RWPE1 (cell line): ENCODE measurements around the gene NDC80.
"Not testable (repeated sequence)": the region's sequence is repeated elsewhere in the genome, so short reads cannot be mapped to it uniquely, and the experiment has no call there.

Experiments
- CTCF ChIA-PET: fragments of 350-600 bp; sonication (Branson Sonifier 250); formaldehyde crosslinking; extraction: SDS; loops from one replicate; lab custom pipeline; 2021; lab: Yijun Ruan, JAX
- POLR2A ChIA-PET: fragments of 400-600 bp; formaldehyde crosslinking; extraction: SDS; loops from one replicate; lab custom pipeline; 2020; ENCODE audit warnings: antibody characterized with exemption; ENCODE audit not compliant: low non-redundant PET; lab: Yijun Ruan, JAX
- DNase-seq: peaks from one replicate; pipeline ENCODE4 v3.0.0; 2012; ENCODE audit warnings: low spot score
- H3K27ac ChIP-seq: fragments of 450-650 bp; 2 replicates; pipeline ENCODE4 v1.5.1; 2017
- TF ChIP-seq, protein P1 (sequence below): fragments of 450-650 bp; conservative IDR thresholded peaks from 2 replicates; pipeline ENCODE4 v1.5.1; 2017; ENCODE audit warnings: low read depth, mild to moderate bottlenecking

Gene NDC80

DNA sequence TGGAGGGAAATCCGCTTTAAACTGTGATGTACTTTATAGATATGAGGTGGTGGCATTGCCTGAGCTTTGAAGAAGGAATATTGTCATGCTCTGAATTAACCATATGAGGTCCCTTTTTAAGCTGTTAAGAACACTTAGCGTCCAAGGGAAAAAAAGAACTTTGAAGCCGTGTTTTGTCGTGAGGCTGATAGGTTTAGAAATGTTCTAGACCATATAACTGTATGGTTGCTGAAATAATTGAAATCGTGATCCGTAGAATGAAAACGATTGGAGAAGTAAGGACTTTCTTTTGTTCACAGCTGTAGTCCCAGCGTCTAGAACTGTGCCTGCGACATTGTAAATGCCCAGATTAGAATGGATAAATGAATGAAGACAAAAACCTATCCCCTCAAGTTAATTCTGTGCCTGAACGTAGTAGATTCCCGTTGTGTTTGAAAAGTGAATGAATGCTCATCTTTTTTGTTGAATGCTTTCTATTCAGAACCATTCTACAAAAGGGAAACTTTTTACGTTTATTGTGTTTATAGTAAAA is 85.7 kb downstream of the NDC80 start:
- CTCF ChIA-PET, result interaction anchor here (1.8 kb wide), 1 partner anchor 83 kb away, joined by 5 read pairs; no protein-coding TSS in a partner anchor
- H3K27ac ChIP-seq, result peak overlapping the region; percentile 97
- DNase-seq, result no peak
- TF ChIP-seq, protein P1, sequence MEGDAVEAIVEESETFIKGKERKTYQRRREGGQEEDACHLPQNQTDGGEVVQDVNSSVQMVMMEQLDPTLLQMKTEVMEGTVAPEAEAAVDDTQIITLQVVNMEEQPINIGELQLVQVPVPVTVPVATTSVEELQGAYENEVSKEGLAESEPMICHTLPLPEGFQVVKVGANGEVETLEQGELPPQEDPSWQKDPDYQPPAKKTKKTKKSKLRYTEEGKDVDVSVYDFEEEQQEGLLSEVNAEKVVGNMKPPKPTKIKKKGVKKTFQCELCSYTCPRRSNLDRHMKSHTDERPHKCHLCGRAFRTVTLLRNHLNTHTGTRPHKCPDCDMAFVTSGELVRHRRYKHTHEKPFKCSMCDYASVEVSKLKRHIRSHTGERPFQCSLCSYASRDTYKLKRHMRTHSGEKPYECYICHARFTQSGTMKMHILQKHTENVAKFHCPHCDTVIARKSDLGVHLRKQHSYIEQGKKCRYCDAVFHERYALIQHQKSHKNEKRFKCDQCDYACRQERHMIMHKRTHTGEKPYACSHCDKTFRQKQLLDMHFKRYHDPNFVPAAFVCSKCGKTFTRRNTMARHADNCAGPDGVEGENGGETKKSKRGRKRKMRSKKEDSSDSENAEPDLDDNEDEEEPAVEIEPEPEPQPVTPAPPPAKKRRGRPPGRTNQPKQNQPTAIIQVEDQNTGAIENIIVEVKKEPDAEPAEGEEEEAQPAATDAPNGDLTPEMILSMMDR, result no peak
- POLR2A ChIA-PET, result interaction anchor here (1.0 kb wide), 1 partner anchor 23 kb away, joined by 4 read pairs; no protein-coding TSS in a partner anchor

DNA sequence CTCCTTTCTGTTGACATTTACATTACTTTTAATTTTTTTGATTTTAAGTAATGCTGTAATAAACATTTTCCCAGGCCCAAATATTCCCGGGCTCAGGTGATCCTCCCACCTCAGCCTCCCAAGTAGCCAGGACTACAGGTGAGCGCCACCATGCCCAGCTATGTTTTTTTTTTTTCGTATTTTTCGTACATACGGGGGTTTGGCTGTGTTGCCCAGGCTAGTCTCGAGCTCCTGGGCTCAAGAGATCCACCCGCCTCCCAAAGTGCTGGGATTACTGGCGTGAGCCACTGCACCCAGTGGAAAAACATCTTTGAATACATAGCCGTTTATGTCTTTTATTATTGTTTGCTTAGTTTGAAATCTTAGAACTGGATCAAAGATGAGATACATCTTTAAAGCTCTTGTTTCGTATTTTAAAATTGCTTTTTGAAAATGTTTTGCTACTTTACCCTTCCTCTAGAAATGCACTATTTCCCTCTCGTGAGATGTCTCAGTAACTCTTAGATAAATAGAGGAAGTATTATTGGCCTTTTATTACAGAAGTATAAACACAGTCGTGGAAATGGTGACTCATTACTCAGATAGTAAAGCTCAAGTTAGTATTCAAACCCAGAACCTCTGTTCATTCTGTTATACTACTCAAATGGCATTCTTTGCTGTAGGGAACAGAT is 86.6 kb downstream of the NDC80 start:
- DNase-seq, result peak; percentile 21
- ChIA-PET CTCF (no interaction called here), POLR2A (interaction anchor here (1.1 kb wide), 1 partner anchor 86 kb away, joined by 3 read pairs; the partner anchor contains the start of gene NDC80)
- H3K27ac ChIP-seq, result peak overlapping the region; percentile 57
- TF ChIP-seq, protein P1, result no peak

DNA sequence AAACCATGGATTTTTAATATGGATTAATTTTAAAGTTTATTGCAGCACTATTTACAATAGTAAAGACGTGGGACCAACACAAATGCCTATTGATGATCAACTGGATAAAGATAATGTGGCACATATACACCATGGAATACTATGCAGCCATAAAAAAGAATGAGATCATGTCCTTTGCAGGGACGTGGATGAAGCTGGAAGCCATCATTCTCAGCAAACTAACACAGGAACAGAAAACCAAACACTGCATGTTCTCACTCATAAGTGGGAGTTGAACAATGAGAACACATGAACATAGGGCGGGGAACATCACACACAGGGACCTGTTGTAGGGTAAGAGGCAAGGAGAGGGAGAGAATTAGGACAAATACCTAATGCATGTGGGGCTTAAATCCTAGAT is 89.5 kb downstream of the NDC80 start:
- POLR2A ChIA-PET, DNase-seq, CTCF ChIA-PET, H3K27ac ChIP-seq: not testable (repeated sequence)

DNA sequence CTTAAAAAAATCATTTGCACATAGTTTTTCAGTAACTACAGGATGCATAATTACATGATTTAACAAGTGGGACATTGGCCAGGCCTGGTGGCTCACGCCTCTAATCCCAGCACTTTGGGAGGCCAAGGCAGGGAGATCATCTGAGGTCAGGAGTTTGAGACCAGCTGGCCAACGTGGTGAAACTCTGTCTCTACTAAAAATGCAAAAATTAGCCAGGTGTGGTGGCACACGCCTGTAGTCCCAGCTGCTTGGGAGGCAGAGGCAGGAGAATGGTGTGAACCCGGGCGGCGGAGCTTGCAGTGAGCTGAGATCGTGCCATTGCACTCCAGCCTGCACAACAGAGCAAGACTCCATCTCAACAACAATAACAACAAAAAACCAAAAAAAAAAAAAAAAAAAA is 90.9 kb downstream of the NDC80 start:
- CTCF ChIA-PET, DNase-seq, POLR2A ChIA-PET, H3K27ac ChIP-seq: not testable (repeated sequence)

DNA sequence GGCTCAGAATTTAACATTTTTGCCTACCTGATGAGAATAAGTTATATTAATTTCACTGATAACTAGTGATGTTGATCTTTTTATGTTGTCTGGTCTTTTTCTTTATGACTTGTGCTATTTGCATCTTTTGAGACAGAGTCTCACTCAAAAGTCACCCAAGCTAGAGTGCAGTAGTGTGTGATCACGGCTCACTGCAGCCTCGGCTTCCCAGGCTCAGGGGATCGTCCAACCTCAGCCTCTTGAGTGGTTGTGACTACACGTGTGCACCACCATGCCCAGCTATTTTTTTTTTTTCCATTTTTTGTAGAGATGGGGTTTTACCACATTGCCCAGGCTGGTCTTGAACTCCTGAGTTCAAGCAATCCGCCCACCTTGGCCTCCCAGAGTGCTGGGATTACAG is 91.6 kb downstream of the NDC80 start:
- ChIA-PET CTCF (no interaction called here), POLR2A (no interaction called here)
- TF ChIP-seq, protein P1, result no peak
- no peak overlapping the region for H3K27ac ChIP-seq
- no peak for DNase-seq
